22Rv1 (cell line): ENCODE results near the gene FTCD.
"Not testable (repeated sequence)": the region's sequence is repeated elsewhere in the genome, so short reads cannot be mapped to it uniquely, and the experiment has no call there.

ENCODE experiments used
- H3K27ac ChIP-seq: fragments of 450-650 bp; 2 replicates; pipeline ENCODE4 v1.5.1; 2017
- CTCF ChIP-seq: fragments of 450-650 bp; IDR thresholded peaks from 2 replicates; pipeline ENCODE4 v1.5.1; 2017; ENCODE audit warnings: mild to moderate bottlenecking
- ZFX ChIP-seq: fragments of 450-650 bp; IDR thresholded peaks from 2 replicates; pipeline ENCODE4 v1.6.1; 2017; ENCODE audit warnings: antibody characterized with exemption, borderline replicate concordance

FTCD gene

GRCh38 chr21:46180778-46181391 lies 25.5 kb upstream of the FTCD start:
- H3K27ac ChIP-seq = no peak overlapping the region
- no peak for TF ChIP-seq CTCF
- no peak for TF ChIP-seq ZFX

GRCh38 chr21:46180079-46180722 lies 24.8 kb upstream of the FTCD start:
- no peak for TF ChIP-seq CTCF
- no peak for TF ChIP-seq ZFX
- no peak overlapping the region for H3K27ac ChIP-seq

- no peak overlapping the region for H3K27ac ChIP-seq
- TF ChIP-seq ZFX = no peak
These were observed 24.3 kb upstream of the FTCD start for GRCh38 chr21:46179708-46180078.

- TF ChIP-seq CTCF (no peak), ZFX (no peak)
These were observed 23.6 kb upstream of the FTCD start for GRCh38 chr21:46178961-46179360.

GRCh38 chr21:46176443-46177129 lies 21.2 kb upstream of the FTCD start:
- H3K27ac ChIP-seq = not testable (repeated sequence)

More at GRCh38 chr21:46178961-46179360, 23.6 kb upstream of the FTCD start:
- H3K27ac ChIP-seq = no peak overlapping the region

GRCh38 chr21:46173573-46173972 lies 18.2 kb upstream of the FTCD start:
- TF ChIP-seq CTCF (no peak), ZFX (no peak)
- H3K27ac ChIP-seq = no peak overlapping the region

GRCh38 chr21:46172863-46173528 lies 17.6 kb upstream of the FTCD start:
- no peak for TF ChIP-seq CTCF
- TF ChIP-seq ZFX = no peak

More at GRCh38 chr21:46172863-46173528, 17.6 kb upstream of the FTCD start:
- H3K27ac ChIP-seq = no peak overlapping the region
